GM12873 (cell line): ENCODE measurements around the gene ENOPH1.

ENCODE experiments used
- CTCF ChIP-seq: IDR thresholded peaks from 2 replicates; pipeline ENCODE4 v1.5.1; 2012; ENCODE audit warnings: low read depth, mild to moderate bottlenecking, moderate library complexity, low read length, control low read depth; ENCODE audit not compliant: insufficient read depth; ENCODE audit errors: missing control alignments

Gene ENOPH1

GRCh38 chr4:82493721-82494425 is 63.5 kb downstream of the ENOPH1 start:
- TF ChIP-seq CTCF: no peak

- no peak for TF ChIP-seq CTCF
Observed at GRCh38 chr4:82495666-82496065, 65.3 kb downstream of the ENOPH1 start.

- TF ChIP-seq CTCF: no peak
Observed at GRCh38 chr4:82496349-82496748, 66.0 kb downstream of the ENOPH1 start.

- TF ChIP-seq CTCF: no peak
Observed at GRCh38 chr4:82499738-82500434, 69.5 kb downstream of the ENOPH1 start.

- no peak for TF ChIP-seq CTCF
Observed at GRCh38 chr4:82500435-82501153, 70.2 kb downstream of the ENOPH1 start.

GRCh38 chr4:82501154-82501442 is 70.7 kb downstream of the ENOPH1 start:
- TF ChIP-seq CTCF: no peak

- no peak for TF ChIP-seq CTCF
Observed at GRCh38 chr4:82508011-82508410, 77.6 kb downstream of the ENOPH1 start.
